Transverse colon (tissue), 4 donors: ENCODE data around the gene CHCHD6. TPM values are rescaled to one million over a fixed set of nuclear protein-coding genes. Genes with fewer than 3 reads are reported as not detected.

ENCODE experiments used
- DNase-seq: peaks from one replicate; pipeline ENCODE4 v3.0.0-alpha.2; 2019
- H3K27ac ChIP-seq, 4 donors: fragments of 200-600 bp; sonication (generic); 2 replicates each; pipeline ENCODE4 v1.5.1; 2016 to 2018; ENCODE audit warnings: inconsistent platforms in 4 of 4
- H3K27me3 ChIP-seq: fragments of 200-600 bp; sonication (generic); 2 replicates; pipeline ENCODE4 v1.5.1; 2017; ENCODE audit warnings: inconsistent platforms
- H3K36me3 ChIP-seq, 4 donors: fragments of 200-600 bp; sonication (generic); 2 replicates each; pipeline ENCODE4 v1.5.1; 2017 to 2019; ENCODE audit warnings: inconsistent platforms in 4 of 4
- H3K4me1 ChIP-seq, 4 donors: fragments of 200-600 bp; sonication (generic); 2 replicates each; pipeline ENCODE4 v1.5.1; 2017 to 2020; ENCODE audit warnings: inconsistent platforms in 4 of 4
- H3K4me3 ChIP-seq, 4 donors: fragments of 200-600 bp; sonication (generic); 1 replicate in 1 of 4; 2 replicates in 3 of 4; pipeline versions ENCODE4 v1.5.1 to v1.6.1; 2017 to 2019; ENCODE audit warnings: inconsistent platforms in 4 of 4
- H3K9me3 ChIP-seq, 2 donors: fragments of 200-600 bp; sonication (generic); 2 replicates each; pipeline ENCODE4 v1.5.1; 2017 to 2019; ENCODE audit warnings: inconsistent platforms in 2 of 2
- CTCF ChIP-seq, 5 experiments: fragments of 200-600 bp in 3 of 5; fragments of 450-650 bp in 2 of 5; sonication (generic) in 3 of 5; IDR thresholded peaks; 1 replicate in 2 of 5; 2 replicates in 3 of 5; pipeline ENCODE4 v1.5.1; 2016 to 2017; ENCODE audit warnings: antibody characterized with exemption in 5 of 5, inconsistent platforms in 3 of 5, mild to moderate bottlenecking in 2 of 5, moderate library complexity in 1 of 5
- EP300 ChIP-seq: sonication (generic); formaldehyde crosslinking; IDR thresholded peaks from one replicate; pipeline ENCODE4 v1.6.1; 2017; ENCODE audit warnings: antibody characterized with exemption, low read depth
- POLR2A ChIP-seq: fragments of 450-650 bp; IDR thresholded peaks from one replicate; pipeline ENCODE4 v1.6.1; 2016; ENCODE audit warnings: antibody characterized with exemption, mild to moderate bottlenecking, moderate library complexity
- POLR2AphosphoS5 ChIP-seq, 3 donors: sonication (generic); formaldehyde crosslinking; IDR thresholded peaks; one replicate each; pipeline ENCODE4 v1.6.1; 2016; ENCODE audit warnings: antibody characterized with exemption in 3 of 3
- WGBS, 2 donors: methylation state at CpG; one replicate each; pipeline ENCODE4 v1.1.5; 2018; ENCODE audit warnings: low coverage in 1 of 2; 5-methylcytosine and 5-hydroxymethylcytosine counted together
- in situ Hi-C, 4 donors: fragments of 200-750 bp; cut with MboI; loops; one replicate each; pipeline versions ENCODE4 v1.15.0 to v1.15.1; 2017; ENCODE audit warnings: low sequenced_read_pairs in 3 of 4, low pct_ligation_motif_present in 1 of 4, low pct_unique_long_range_greater_than_20kb in 1 of 4
- intact Hi-C: fragments of 100-400 bp; cut with DNase I; formaldehyde crosslinking; loops from one replicate; pipeline ENCODE4 v1.15.1; 2023; ENCODE audit warnings: low total_unique reads
- total RNA-seq, 4 donors: library from RNA; depleted of rRNA; stranded (reverse); fragments of >200 nt; gene quantifications; one replicate each; pipeline ENCODE4 v1.1.0, GENCODE V29; 2016

The CHCHD6 gene
- total RNA-seq, 4 donors from 2014 or later = 4.6 to 12.1 (median 5.3) TPM

GRCh38 chr3:126683069-126683468 lies 21.0 kb upstream of the CHCHD6 start:
- Histone ChIP-seq H3K4me3 (no peak overlapping the region), H3K9me3 (no peaks in the 10 kb centered on the region), H3K36me3 (no peaks in the 10 kb centered on the region), H3K27ac (no peak overlapping the region), H3K4me1 (peaks cover 0 to 7% (median 5%) of the 10 kb centered on the region in 4 donors), H3K27me3 (peaks cover 10% of the 10 kb centered on the region)
- no peak for DNase-seq
- WGBS, 2 donors = 75 to 76% methylated on average over 5 of the region's 5 CpGs
- in situ Hi-C loops (loop anchor here in 2 of 4 donors (10.0 to 25.0 kb wide), 3 partner anchors 779 to 862 kb away; no protein-coding TSS in a partner anchor), intact Hi-C loops (loop anchor here (5.0 kb wide), 1 partner anchor 774 kb away; no protein-coding TSS in a partner anchor)
- TF ChIP-seq CTCF (IDR thresholded peaks at IDR 0.05) (no peak), POLR2A (no peak), POLR2AphosphoS5 (IDR thresholded peaks at IDR 0.05) (no peak), EP300 (no peak)

DNA sequence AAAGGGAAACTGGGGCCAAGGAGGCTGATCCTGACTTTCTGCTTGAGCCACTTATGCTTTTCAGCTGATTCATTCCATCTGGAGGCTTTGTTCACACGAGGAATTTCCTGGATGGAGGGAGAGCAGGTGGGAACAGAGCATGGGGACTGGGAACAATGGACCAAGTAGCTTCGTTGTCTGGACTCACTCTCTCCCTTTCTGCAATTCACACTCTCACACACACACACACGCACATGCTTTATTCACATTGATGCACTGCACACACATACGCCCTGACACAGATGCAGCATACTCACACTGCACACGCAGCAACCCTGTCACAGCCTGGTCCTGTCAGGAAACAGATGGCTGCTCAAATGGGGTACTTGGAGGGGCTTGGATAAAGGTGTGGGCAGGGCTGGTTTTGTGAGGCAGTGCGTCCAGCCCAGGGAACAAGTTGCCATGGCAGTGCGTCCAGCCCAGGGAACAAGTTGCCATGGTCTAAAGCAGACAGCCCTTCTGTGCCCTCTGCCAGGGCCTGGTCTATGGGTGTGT lies 19.8 kb upstream of the CHCHD6 start:
- H3K36me3 ChIP-seq = no peaks in the 10 kb centered on the region
- TF ChIP-seq EP300 = no peak
- TF ChIP-seq POLR2AphosphoS5 (IDR thresholded peaks at IDR 0.05) = peak in 1 of 3 donors; percentile 19
- TF ChIP-seq POLR2A = no peak
- no peak for TF ChIP-seq CTCF (IDR thresholded peaks at IDR 0.05)
- peaks cover 0 to 2% (median under 1%) of the 10 kb centered on the region in 4 donors for H3K4me1 ChIP-seq
- no peaks in the 10 kb centered on the region for H3K9me3 ChIP-seq
- 38 to 50% methylated on average over 4 to 7 of the region's 7 CpGs for WGBS, 2 donors
- H3K27me3 ChIP-seq = no peaks in the 10 kb centered on the region
- H3K27ac ChIP-seq = no peak overlapping the region
- in situ Hi-C loops = loop anchor here in 2 of 4 donors (10.0 to 25.0 kb wide), 3 partner anchors 778 to 861 kb away; no protein-coding TSS in a partner anchor
- DNase-seq = no peak
- no peak overlapping the region for H3K4me3 ChIP-seq
- intact Hi-C loops = loop anchor here (5.0 kb wide), 1 partner anchor 773 kb away; no protein-coding TSS in a partner anchor

GRCh38 chr3:126685021-126685420 lies 19.0 kb upstream of the CHCHD6 start:
- Histone ChIP-seq H3K36me3 (no peaks in the 10 kb centered on the region), H3K4me3 (no peak overlapping the region), H3K27ac (no peak overlapping the region), H3K4me1 (no peaks in the 10 kb centered on the region), H3K9me3 (no peaks in the 10 kb centered on the region), H3K27me3 (no peaks in the 10 kb centered on the region)
- in situ Hi-C loops (loop anchor here in 2 of 4 donors (10.0 to 25.0 kb wide), 3 partner anchors 777 to 860 kb away; no protein-coding TSS in a partner anchor), intact Hi-C loops (no loop called here)
- DNase-seq = no peak
- WGBS, 2 donors = 89% methylated on average over 3 of the region's 3 CpGs; no CpG with 5 or more reads in 1 of the 2 donors
- TF ChIP-seq CTCF (IDR thresholded peaks at IDR 0.05) (no peak), POLR2A (no peak), POLR2AphosphoS5 (IDR thresholded peaks at IDR 0.05) (no peak), EP300 (no peak)

- no peaks in the 10 kb centered on the region for H3K27me3 ChIP-seq
- H3K4me3 ChIP-seq = no peak overlapping the region
- TF ChIP-seq EP300 = no peak
- no peak for TF ChIP-seq POLR2AphosphoS5 (IDR thresholded peaks at IDR 0.05)
- TF ChIP-seq POLR2A = no peak
- TF ChIP-seq CTCF (IDR thresholded peaks at IDR 0.05) = no peak
- WGBS, 2 donors = 69 to 83% methylated on average over 2 of the region's 2 CpGs
- H3K9me3 ChIP-seq = no peaks in the 10 kb centered on the region
- no peak overlapping the region for H3K27ac ChIP-seq
- H3K4me1 ChIP-seq = no peaks in the 10 kb centered on the region
- in situ Hi-C loops (loop anchor here in 2 of 4 donors (10.0 to 25.0 kb wide), 3 partner anchors 777 to 859 kb away; no protein-coding TSS in a partner anchor), intact Hi-C loops (no loop called here)
- no peaks in the 10 kb centered on the region for H3K36me3 ChIP-seq
- DNase-seq = no peak
These were observed 18.5 kb upstream of the CHCHD6 start for GRCh38 chr3:126685493-126685892.
